Measurements from ENCODE around the gene RNU5B-1.

The RNU5B-1 gene

DNA sequence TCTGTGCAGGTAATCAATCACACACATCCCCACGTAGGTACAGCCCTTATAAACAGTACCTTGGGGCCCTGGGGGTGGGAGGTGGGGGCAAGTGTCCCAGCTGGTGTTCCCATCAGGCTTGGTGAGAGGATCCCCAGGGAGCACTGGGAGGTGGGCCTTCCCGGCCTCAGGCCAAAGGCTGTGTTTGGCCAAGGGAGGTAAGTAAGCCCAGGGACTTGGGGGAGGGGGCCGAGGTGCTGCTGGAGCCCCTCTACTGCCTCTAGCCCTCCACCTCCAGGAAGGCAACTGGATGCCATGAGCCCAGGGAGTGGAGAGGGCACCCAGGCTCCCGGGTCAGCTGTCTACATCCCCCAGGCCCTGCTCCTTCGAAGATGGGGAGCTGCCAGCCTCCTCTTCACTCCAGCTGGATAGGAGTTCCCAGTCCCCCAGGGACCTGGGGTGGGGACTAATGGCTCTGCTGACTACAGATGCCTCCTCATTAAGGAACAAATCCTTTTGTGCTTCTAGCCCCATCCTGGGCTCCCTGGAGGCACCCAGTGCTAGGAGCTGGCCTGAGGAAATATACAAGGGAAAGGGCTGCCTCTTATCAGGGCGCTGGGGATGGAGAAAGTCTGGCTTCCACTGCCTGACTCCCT lies 33.1 kb downstream of the RNU5B-1 start:
- Histone ChIP-seq H3K4me1 (ENCODE audit: insufficient read depth, low read length) (peaks cover 44% of the 10 kb centered on the region), H3K36me3 (ENCODE audit: insufficient read depth, low read length) (0 out of 2 replicates have a peak, but pooled peaks cover 2% of the 10 kb centered on the region), H3K9ac (ENCODE audit: low read depth, low read length) (no peak overlapping the region), H3K27ac (ENCODE audit: low read depth, low read length) (no peak overlapping the region), H3K9me3 (ENCODE audit: insufficient read depth, low read depth, low read length) (no peaks in the 10 kb centered on the region), H3K27me3 (ENCODE audit: insufficient read depth, low read length) (no peaks in the 10 kb centered on the region), H3K4me3 (ENCODE audit: low read length) (no peak overlapping the region)
- 70% methylated on average over 5 of the region's 6 CpGs for WGBS

DNA sequence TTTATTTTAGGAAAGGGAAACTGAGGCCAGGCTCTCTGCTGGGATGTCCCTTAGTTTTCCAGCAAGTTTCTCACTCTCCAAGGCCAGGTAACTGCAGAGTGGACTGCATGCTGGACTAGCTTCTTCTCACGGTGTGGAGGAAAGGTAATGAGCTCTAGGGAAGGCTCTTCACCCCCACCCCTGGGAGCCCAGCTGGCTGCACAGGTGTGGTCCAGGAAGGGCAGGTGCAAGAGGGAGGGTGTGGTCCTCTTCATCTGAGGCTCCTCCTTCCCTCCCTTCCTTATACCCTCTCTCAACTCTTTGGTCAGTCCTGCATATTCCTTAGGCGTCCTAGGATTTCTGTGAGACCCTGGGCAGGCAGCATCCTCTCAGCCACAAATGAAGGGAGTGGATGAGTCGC lies 33.9 kb downstream of the RNU5B-1 start:
- Histone ChIP-seq H3K36me3 (ENCODE audit: insufficient read depth, low read length) (0 out of 2 replicates have a peak, but pooled peaks cover under 1% of the 10 kb centered on the region), H3K9ac (ENCODE audit: low read depth, low read length) (no peak overlapping the region), H3K4me3 (ENCODE audit: low read length) (no peak overlapping the region), H3K27ac (ENCODE audit: low read depth, low read length) (no peak overlapping the region), H3K4me1 (ENCODE audit: insufficient read depth, low read length) (peaks cover 42% of the 10 kb centered on the region), H3K27me3 (ENCODE audit: insufficient read depth, low read length) (no peaks in the 10 kb centered on the region), H3K9me3 (ENCODE audit: insufficient read depth, low read depth, low read length) (no peaks in the 10 kb centered on the region)
- WGBS = 75% methylated on average over 2 of the region's 3 CpGs

DNA sequence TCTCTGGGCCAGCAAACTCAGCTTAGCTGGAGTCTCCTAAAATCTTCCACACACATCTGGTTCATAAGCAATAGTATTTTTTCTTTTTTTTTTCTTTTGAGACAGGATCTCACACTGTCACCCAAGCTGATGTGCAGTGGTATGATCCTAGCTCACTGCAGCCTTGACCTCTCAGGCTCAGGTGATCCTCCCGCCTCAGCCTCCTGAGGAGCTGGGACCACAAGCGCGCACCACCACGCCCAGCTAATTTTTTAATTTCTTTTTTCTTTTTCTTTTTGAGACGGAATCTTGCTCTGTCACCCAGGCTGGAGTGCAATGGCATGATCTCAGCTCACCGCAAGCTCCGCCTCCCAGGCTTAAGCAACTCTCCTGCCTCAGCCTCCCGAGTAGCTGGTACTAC lies 34.3 kb downstream of the RNU5B-1 start:
- H3K9ac ChIP-seq (ENCODE audit: low read depth, low read length) = no peak overlapping the region
- 95% methylated on average over 8 of the region's 8 CpGs for WGBS
- H3K27me3 ChIP-seq (ENCODE audit: insufficient read depth, low read length) = no peaks in the 10 kb centered on the region
- H3K36me3 ChIP-seq (ENCODE audit: insufficient read depth, low read length) = no peaks in the 10 kb centered on the region
- H3K27ac ChIP-seq (ENCODE audit: low read depth, low read length) = no peak overlapping the region
- H3K4me3 ChIP-seq (ENCODE audit: low read length) = no peak overlapping the region
- H3K9me3 ChIP-seq (ENCODE audit: insufficient read depth, low read depth, low read length) = no peaks in the 10 kb centered on the region
- peaks cover 37% of the 10 kb centered on the region for H3K4me1 ChIP-seq (ENCODE audit: insufficient read depth, low read length)

DNA sequence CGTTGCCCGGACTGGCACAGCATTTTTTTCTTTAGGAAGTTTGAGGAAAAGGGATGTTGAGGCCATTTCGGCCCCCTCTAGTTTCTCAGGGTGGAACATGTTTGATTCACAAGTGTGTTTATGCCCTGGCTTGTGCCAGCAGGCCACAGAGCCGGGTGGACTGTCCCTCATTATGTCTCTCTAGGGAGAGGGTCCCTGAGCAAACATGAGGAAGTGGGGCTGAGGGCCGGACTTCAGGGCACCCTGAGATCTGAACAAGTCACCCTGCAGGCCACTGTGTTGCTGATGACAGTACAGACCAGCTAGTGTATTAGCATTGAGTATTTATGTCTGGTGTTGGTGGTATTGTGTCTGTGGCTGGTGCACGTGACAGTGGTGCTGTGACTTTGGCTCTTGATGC lies 34.9 kb downstream of the RNU5B-1 start:
- 87% methylated on average over 6 of the region's 6 CpGs for WGBS
- Histone ChIP-seq H3K36me3 (ENCODE audit: insufficient read depth, low read length) (no peaks in the 10 kb centered on the region), H3K9me3 (ENCODE audit: insufficient read depth, low read depth, low read length) (no peaks in the 10 kb centered on the region), H3K27me3 (ENCODE audit: insufficient read depth, low read length) (no peaks in the 10 kb centered on the region), H3K27ac (ENCODE audit: low read depth, low read length) (no peak overlapping the region), H3K9ac (ENCODE audit: low read depth, low read length) (no peak overlapping the region), H3K4me3 (ENCODE audit: low read length) (no peak overlapping the region), H3K4me1 (ENCODE audit: insufficient read depth, low read length) (peaks cover 37% of the 10 kb centered on the region)

DNA sequence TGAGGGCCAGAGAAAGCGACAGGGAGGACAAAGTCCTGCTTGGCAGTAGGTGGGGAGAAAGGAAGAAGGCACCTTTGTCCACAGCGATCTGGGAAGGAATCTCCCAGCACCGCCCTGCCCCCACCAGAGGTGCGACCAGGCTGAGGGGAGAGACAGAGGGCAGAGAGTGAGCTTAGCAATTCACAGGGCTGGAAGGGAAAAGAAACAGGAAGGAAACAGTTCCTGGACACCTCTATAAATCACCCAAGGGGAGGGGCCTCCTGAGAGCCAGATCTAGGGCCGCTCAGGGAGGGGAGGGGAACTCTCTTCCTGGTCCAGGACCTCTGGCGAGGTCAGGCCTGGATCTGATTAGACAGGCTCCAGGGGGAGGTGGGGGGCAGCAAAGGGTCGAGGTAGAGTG lies 35.4 kb downstream of the RNU5B-1 start:
- H3K9ac ChIP-seq (ENCODE audit: low read depth, low read length) = no peak overlapping the region
- H3K27me3 ChIP-seq (ENCODE audit: insufficient read depth, low read length) = no peaks in the 10 kb centered on the region
- H3K4me3 ChIP-seq (ENCODE audit: low read length) = no peak overlapping the region

DNA sequence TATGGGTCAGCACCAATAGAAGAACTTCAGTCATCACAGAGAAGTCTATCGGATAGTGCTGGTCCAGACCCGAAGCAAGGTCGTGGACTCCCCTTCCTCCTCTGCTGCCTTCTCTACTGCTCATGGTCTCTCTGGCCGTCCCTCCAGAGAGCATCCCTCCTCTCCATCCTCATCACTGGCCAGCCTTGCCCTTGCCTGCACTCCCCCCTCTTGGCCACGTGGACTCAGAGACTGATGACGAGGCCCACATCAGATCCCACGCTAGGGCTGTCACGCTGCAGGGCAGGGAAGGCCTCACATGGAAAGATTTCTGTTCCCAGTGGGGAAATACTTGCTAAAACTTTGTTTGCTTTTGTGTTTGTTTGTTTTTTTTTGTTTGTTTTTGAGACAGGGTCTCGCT lies 38.0 kb downstream of the RNU5B-1 start:
- Histone ChIP-seq H3K36me3 (ENCODE audit: insufficient read depth, low read length) (no peaks in the 10 kb centered on the region), H3K27ac (ENCODE audit: low read depth, low read length) (no peak overlapping the region), H3K4me3 (ENCODE audit: low read length) (no peak overlapping the region), H3K27me3 (ENCODE audit: insufficient read depth, low read length) (no peaks in the 10 kb centered on the region), H3K4me1 (ENCODE audit: insufficient read depth, low read length) (peaks cover 17% of the 10 kb centered on the region; the same call in 1 of the 2 replicates), H3K9me3 (ENCODE audit: insufficient read depth, low read depth, low read length) (no peaks in the 10 kb centered on the region), H3K9ac (ENCODE audit: low read depth, low read length) (no peak overlapping the region)
- WGBS = 93% methylated on average over 9 of the region's 9 CpGs

More for the DNA sequence above, 35.4 kb downstream of the RNU5B-1 start:
- peaks cover 32% of the 10 kb centered on the region for H3K4me1 ChIP-seq (ENCODE audit: insufficient read depth, low read length)
- H3K27ac ChIP-seq (ENCODE audit: low read depth, low read length) = no peak overlapping the region
- WGBS = 34% methylated on average over 7 of the region's 7 CpGs
- no peaks in the 10 kb centered on the region for H3K9me3 ChIP-seq (ENCODE audit: insufficient read depth, low read depth, low read length)
- no peaks in the 10 kb centered on the region for H3K36me3 ChIP-seq (ENCODE audit: insufficient read depth, low read length)

GRCh38 chr15:65343374-65343981 lies 39.0 kb downstream of the RNU5B-1 start:
- Histone ChIP-seq H3K9me3 (ENCODE audit: insufficient read depth, low read depth, low read length) (no peaks in the 10 kb centered on the region), H3K4me1 (ENCODE audit: insufficient read depth, low read length) (peaks cover 17% of the 10 kb centered on the region; the same call in 1 of the 2 replicates), H3K27me3 (ENCODE audit: insufficient read depth, low read length) (no peaks in the 10 kb centered on the region), H3K9ac (ENCODE audit: low read depth, low read length) (no peak overlapping the region), H3K4me3 (ENCODE audit: low read length) (no peak overlapping the region), H3K27ac (ENCODE audit: low read depth, low read length) (no peak overlapping the region), H3K36me3 (ENCODE audit: insufficient read depth, low read length) (no peaks in the 10 kb centered on the region)
- 89% methylated on average over 10 of the region's 10 CpGs for WGBS

GRCh38 chr15:65344214-65344913 lies 39.9 kb downstream of the RNU5B-1 start:
- peaks cover 16% of the 10 kb centered on the region; the same call in 1 of the 2 replicates for H3K4me1 ChIP-seq (ENCODE audit: insufficient read depth, low read length)
- H3K4me3 ChIP-seq (ENCODE audit: low read length) = no peak overlapping the region
- H3K36me3 ChIP-seq (ENCODE audit: insufficient read depth, low read length) = no peaks in the 10 kb centered on the region; the same call in 1 of the 2 replicates
- no peaks in the 10 kb centered on the region for H3K9me3 ChIP-seq (ENCODE audit: insufficient read depth, low read depth, low read length)
- H3K27ac ChIP-seq (ENCODE audit: low read depth, low read length) = no peak overlapping the region
- 86% methylated on average over 8 of the region's 8 CpGs for WGBS
- 0 out of 2 replicates have a peak, but pooled peaks cover 4% of the 10 kb centered on the region for H3K27me3 ChIP-seq (ENCODE audit: insufficient read depth, low read length)
- no peak overlapping the region for H3K9ac ChIP-seq (ENCODE audit: low read depth, low read length)

GRCh38 chr15:65344914-65345275 lies 40.4 kb downstream of the RNU5B-1 start:
- Histone ChIP-seq H3K4me1 (ENCODE audit: insufficient read depth, low read length) (peaks cover 11% of the 10 kb centered on the region; the same call in 1 of the 2 replicates), H3K27me3 (ENCODE audit: insufficient read depth, low read length) (0 out of 2 replicates have a peak, but pooled peaks cover 4% of the 10 kb centered on the region), H3K9me3 (ENCODE audit: insufficient read depth, low read depth, low read length) (no peaks in the 10 kb centered on the region), H3K36me3 (ENCODE audit: insufficient read depth, low read length) (no peaks in the 10 kb centered on the region; the same call in 1 of the 2 replicates), H3K4me3 (ENCODE audit: low read length) (no peak overlapping the region), H3K27ac (ENCODE audit: low read depth, low read length) (no peak overlapping the region), H3K9ac (ENCODE audit: low read depth, low read length) (no peak overlapping the region)
- 83% methylated on average over 2 of the region's 2 CpGs for WGBS

DNA sequence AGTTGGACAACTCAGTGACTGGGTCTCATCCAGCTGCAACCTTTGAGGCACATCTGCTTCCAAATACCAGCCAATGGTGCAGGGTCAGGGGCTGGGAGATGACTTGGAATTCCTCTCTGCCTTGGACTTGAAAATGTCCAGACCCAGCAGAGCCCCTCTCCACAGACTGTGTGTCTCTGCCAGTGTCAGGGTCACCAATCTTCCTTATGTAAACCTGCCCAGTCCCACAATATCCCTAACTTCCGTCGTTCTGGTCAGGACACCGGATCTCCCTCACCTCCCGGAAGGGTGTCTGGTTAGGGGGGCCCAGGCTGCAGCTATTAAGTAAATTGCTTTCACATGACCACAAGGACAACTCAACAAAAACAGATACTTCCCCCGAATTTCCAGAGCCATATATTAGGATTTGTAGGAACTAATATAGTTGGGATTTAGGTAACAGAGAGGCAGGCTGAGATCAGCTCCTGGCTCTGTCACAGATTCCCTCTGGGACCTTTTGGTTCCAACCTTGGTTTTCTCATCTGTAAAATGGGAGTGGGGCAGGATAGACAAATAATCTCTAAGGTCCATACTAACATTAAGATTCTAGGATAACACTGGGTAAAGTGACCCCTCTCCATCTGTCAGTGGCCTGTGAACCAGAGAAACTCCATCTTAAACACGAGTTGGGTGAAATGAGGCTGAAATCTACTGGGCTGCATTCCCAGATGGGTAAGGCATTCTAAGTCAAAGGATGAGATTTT lies 42.5 kb downstream of the RNU5B-1 start:
- WGBS = 95% methylated on average over 6 of the region's 6 CpGs
- Histone ChIP-seq H3K4me1 (ENCODE audit: insufficient read depth, low read length) (0 out of 2 replicates have a peak, but pooled peaks cover 5% of the 10 kb centered on the region), H3K27me3 (ENCODE audit: insufficient read depth, low read length) (0 out of 2 replicates have a peak, but pooled peaks cover 4% of the 10 kb centered on the region), H3K4me3 (ENCODE audit: low read length) (no peak overlapping the region), H3K36me3 (ENCODE audit: insufficient read depth, low read length) (no peaks in the 10 kb centered on the region; the same call in 1 of the 2 replicates), H3K9ac (ENCODE audit: low read depth, low read length) (no peak overlapping the region), H3K27ac (ENCODE audit: low read depth, low read length) (no peak overlapping the region), H3K9me3 (ENCODE audit: insufficient read depth, low read depth, low read length) (peaks cover 6% of the 10 kb centered on the region; the same call in 1 of the 2 replicates)
